ENCODE measurements around the gene RANBP10. TPM values are rescaled to one million over a fixed set of nuclear protein-coding genes. Genes with fewer than 3 reads are reported as not detected.

RANBP10 gene
- total RNA-seq, 2 experiments from 2014 or later: 14.9 to 18.1 TPM

DNA sequence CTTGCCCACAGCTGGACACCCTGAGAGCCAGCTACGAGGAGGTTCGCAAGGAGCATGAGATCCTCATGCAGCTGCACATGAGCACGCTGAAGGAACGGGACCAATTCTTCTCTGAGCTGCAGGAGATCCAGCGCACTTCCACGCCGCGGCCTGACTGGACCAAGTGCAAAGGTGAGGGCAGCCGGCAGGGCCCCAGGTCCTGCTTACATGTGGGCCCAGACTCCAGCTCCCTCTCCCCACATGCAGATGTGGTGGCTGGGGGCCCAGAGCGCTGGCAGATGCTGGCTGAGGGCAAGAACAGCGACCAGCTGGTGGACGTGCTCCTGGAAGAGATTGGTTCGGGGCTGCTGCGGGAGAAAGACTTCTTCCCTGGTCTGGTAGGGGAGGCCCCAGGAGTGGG is 19.5 kb upstream of the RANBP10 start:
- H3K27ac Mint-ChIP-seq: no peak overlapping the region
- POLR2A ChIA-PET: no interaction called here
- H3K36me3 Mint-ChIP-seq: peaks cover 4% of the 10 kb centered on the region
- no peaks in the 10 kb centered on the region for H3K4me1 Mint-ChIP-seq (ENCODE audit: low read depth)
- CTCF ChIA-PET: interaction anchor here (5.6 kb wide), 1 partner anchor 10 kb away, joined by 35 read pairs; no protein-coding TSS in a partner anchor
- no peak for DNase-seq
- H3K27me3 Mint-ChIP-seq: no peaks in the 10 kb centered on the region
- H3K9me3 Mint-ChIP-seq: no peaks in the 10 kb centered on the region
- no peak overlapping the region for H3K4me3 Mint-ChIP-seq
- intact Hi-C loops (cut with micrococcal nuclease): no loop called here

DNA sequence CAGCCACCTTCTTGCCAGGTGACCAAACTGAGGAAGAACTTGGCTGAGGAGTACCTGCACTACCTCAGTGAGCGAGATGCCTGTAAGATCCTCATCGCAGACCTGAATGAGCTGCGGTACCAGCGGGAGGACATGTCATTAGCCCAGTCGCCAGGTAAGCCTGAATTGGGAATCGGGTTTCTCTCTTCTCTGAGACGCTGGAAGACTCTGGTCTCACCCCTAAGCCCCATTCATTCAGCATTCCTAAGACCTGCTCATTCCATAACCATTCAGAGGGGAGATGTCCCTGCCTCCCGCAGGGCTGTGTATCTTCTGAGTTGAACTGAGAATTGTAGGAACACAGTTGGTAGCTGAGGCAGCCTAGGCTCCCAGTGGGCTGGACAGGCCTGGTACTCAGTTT is 18.8 kb upstream of the RANBP10 start:
- CTCF ChIA-PET: interaction anchor here (0.6 to 5.6 kb wide), 2 partner anchors 9 to 64 kb away, joined by 3 to 35 read pairs; no protein-coding TSS in a partner anchor
- no peaks in the 10 kb centered on the region for H3K36me3 Mint-ChIP-seq
- no peak overlapping the region for H3K4me3 Mint-ChIP-seq
- POLR2A ChIA-PET: no interaction called here
- no peaks in the 10 kb centered on the region for H3K9me3 Mint-ChIP-seq
- intact Hi-C loops (cut with micrococcal nuclease): no loop called here
- DNase-seq: no peak
- H3K4me1 Mint-ChIP-seq (ENCODE audit: low read depth): no peaks in the 10 kb centered on the region
- no peak overlapping the region for H3K27ac Mint-ChIP-seq
- no peaks in the 10 kb centered on the region for H3K27me3 Mint-ChIP-seq

DNA sequence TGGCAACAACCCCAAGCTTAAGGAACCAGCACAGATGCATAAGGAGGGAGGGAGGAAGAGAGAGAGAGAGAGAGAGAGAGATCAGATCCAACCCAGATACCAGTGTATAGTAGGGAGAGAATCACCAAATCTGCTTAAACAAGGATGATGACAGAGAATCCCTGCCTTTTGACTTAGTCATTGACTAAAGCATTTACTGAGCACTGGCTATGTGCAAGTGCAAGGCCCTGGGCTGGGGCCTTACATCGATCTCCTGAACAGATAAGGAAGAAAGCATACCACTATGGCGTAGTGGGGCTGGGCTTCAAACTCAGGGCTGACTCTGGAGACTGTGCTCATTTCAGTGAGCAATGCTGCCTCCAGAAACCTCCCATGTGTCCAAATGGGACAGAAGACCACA is 16.2 kb upstream of the RANBP10 start:
- no peaks in the 10 kb centered on the region for H3K36me3 Mint-ChIP-seq
- no peaks in the 10 kb centered on the region for H3K4me1 Mint-ChIP-seq (ENCODE audit: low read depth)
- CTCF ChIA-PET: no interaction called here
- intact Hi-C loops (cut with micrococcal nuclease): no loop called here
- H3K27ac Mint-ChIP-seq: no peak overlapping the region
- no peak overlapping the region for H3K4me3 Mint-ChIP-seq
- no peaks in the 10 kb centered on the region for H3K9me3 Mint-ChIP-seq
- no peak for DNase-seq
- H3K27me3 Mint-ChIP-seq: no peaks in the 10 kb centered on the region
- POLR2A ChIA-PET: no interaction called here

DNA sequence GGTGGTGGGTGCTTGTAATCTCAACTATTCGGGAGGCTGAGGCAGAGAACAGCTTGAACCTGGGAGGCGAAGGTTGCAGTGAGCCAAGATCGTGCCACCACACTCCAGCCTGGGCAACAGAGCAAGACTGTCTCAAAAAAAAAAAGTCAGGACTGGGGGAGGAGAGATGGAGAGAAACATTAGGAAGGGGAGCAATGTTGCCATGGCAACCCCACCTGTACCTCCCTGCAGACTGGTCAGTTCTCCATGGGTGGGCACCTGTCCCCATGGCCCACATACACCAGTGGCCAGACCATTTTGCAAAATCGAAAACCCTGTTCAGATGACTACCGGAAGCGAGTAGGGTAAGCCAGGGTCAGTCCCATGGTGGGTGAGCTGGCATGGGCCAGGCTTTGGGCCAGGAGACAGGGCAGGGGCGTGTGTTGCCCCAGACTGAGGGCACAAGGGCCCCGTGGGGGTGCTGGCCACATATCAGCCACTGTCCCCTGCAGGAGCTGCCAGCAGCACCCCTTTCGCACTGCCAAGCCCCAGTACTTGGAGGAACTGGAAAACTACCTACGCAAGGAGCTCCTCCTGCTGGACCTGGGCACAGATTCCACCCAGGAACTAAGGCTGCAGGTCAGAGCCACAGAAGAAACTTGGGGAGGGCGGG is 14.4 kb upstream of the RANBP10 start:
- H3K27me3 Mint-ChIP-seq: no peaks in the 10 kb centered on the region
- H3K36me3 Mint-ChIP-seq: no peaks in the 10 kb centered on the region
- no peaks in the 10 kb centered on the region for H3K9me3 Mint-ChIP-seq
- CTCF ChIA-PET: no interaction called here
- no peak overlapping the region for H3K4me3 Mint-ChIP-seq
- H3K4me1 Mint-ChIP-seq (ENCODE audit: low read depth): peaks cover 2% of the 10 kb centered on the region
- intact Hi-C loops (cut with micrococcal nuclease): no loop called here
- H3K27ac Mint-ChIP-seq: no peak overlapping the region
- POLR2A ChIA-PET: no interaction called here
- no peak for DNase-seq

DNA sequence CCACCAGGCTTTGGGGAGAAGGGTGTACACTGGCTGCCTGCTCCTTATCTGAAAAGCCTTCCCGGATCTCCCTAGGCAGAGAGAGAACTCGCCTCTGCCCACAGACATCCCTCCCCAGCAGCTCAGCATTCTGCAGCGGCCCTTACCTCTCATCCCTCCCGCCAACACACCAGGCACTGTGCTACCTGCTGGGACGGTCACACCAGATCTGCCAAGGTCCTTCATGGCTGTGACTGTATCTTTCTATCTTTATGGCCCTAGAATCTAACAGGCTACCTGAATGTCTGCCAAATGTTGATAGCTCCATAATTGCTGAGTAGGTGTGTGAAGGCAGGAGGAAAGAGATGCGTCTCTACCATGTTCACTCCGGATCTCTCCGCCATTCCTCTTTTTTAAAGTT is 8.2 kb upstream of the RANBP10 start:
- POLR2A ChIA-PET: no interaction called here
- CTCF ChIA-PET: interaction anchor here (0.6 to 3.5 kb wide), 8 partner anchors 11 to 225 kb away, joined by 3 to 51 read pairs (median 21); no protein-coding TSS in a partner anchor
- Mint-ChIP-seq H3K27me3 (no peaks in the 10 kb centered on the region), H3K36me3 (no peaks in the 10 kb centered on the region), H3K27ac (no peak overlapping the region), H3K4me1 (ENCODE audit: low read depth) (peaks cover 2% of the 10 kb centered on the region), H3K9me3 (no peaks in the 10 kb centered on the region), H3K4me3 (no peak overlapping the region)
- DNase-seq: no peak
- intact Hi-C loops (cut with micrococcal nuclease): no loop called here

DNA sequence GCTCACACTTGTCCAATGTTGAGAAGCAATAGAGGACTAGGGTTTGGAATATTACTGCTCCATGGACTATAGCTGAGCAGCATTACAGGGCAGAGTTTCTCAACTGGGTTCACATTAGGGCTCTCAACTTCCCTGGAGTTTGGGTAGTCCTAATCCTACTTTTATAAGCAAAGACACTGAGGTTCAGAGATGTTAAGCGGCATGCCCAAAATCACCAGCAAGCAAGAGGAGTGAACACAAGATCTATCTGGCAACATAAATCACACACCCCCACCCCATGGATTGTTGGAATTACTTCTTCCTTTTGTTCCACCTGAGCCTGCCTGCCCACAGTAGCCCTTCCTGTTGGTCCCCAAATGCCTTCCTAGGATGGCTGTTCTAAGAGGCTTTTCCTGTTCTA is 5.5 kb upstream of the RANBP10 start:
- Mint-ChIP-seq H3K36me3 (no peaks in the 10 kb centered on the region), H3K4me1 (ENCODE audit: low read depth) (peaks cover 5% of the 10 kb centered on the region), H3K27me3 (no peaks in the 10 kb centered on the region), H3K4me3 (no peak overlapping the region), H3K9me3 (no peaks in the 10 kb centered on the region), H3K27ac (no peak overlapping the region)
- ChIA-PET CTCF (no interaction called here), POLR2A (no interaction called here)
- DNase-seq: no peak
- intact Hi-C loops (cut with micrococcal nuclease): no loop called here

DNA sequence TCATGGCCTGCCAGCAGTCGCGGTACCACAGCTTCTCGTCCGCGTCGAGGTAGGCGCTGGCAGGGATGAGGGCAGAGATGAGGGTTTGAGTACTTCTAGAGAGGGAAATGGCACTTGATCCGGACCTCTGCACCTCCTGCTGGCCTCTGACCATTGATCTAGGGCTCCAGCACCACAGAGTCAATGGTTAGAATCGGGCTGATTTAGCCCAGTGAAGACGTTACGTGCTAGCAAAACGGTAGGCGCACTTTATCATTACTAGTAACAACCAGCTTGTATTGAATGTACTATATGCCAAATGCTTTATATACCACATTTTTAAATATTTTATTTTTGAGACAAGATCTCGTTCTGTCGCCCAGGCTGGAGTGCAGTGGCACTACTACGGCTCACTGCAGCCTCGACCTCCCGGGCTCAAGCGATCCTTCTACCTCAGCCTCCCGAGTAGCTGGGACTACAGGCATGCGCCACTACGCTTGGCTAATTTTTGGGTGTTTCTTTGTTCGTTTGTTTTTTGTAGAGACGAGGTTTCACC is 855 bp upstream of the RANBP10 start:
- Mint-ChIP-seq H3K4me1 (ENCODE audit: low read depth) (peaks cover 33% of the 10 kb centered on the region), H3K27ac (peak overlapping the region; percentile 23), H3K27me3 (no peaks in the 10 kb centered on the region), H3K9me3 (no peaks in the 10 kb centered on the region), H3K4me3 (peak overlapping the region; percentile 93), H3K36me3 (peaks cover 18% of the 10 kb centered on the region)
- POLR2A ChIA-PET: interaction anchor here (0.8 to 2.0 kb wide), 10 partner anchors 9 to 286 kb away, joined by 3 to 14 read pairs (median 6); partner anchors contain the start of genes CENPT, GFOD2, NUTF2 and PSMB10
- intact Hi-C loops (cut with micrococcal nuclease): loop anchor here (2.0 to 10.0 kb wide), 5 partner anchors 88 to 282 kb away; partner anchors contain the start of genes C16orf86, ENKD1, GFOD2 and PSMB10
- no peak for DNase-seq
- CTCF ChIA-PET: interaction anchor here (0.6 to 2.7 kb wide), 9 partner anchors 9 to 286 kb away, joined by 3 to 75 read pairs (median 3); partner anchors contain the start of gene CENPT

DNA sequence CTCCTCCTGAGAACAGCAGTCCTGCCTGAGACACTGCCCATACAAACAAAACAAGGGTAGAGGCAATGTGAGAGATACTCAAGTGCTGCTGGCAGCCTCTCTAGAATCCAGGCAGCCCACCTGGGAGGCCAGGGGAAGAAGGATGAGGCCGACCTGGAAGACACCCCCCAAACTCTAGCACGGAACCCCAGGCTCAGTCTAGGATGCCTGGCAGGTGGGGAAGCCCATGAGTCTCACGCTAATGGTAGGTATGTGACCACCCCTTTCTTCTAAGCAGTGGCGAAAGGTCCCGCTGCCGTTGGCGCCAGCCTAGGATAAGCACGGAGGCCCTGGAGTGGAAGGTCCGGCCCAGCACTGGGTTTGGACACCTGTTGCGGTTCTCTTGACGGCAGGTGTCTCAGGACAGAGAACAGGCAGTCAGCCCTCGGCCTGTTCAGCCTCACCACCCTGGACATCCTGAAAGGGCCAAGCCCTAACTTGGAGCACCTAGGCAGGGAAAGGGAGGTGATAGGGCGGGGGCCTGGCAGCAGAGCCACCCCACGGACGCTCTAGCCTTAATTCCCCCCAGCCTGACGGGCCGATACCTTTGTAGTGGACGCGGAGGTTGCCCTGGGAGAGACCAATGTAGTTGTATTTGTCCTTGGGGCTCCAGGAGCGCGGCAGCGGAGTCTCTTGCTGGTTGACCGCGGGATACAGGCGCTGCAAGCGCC is 487 bp downstream of the RANBP10 start:
- H3K36me3 Mint-ChIP-seq: peaks cover 25% of the 10 kb centered on the region
- intact Hi-C loops (cut with micrococcal nuclease): loop anchor here (1.0 to 10.0 kb wide), 7 partner anchors 36 to 325 kb away; partner anchors contain the start of genes ATP6V0D1, C16orf86, ENKD1 and GFOD2
- ChIA-PET CTCF (interaction anchor here (0.6 to 2.7 kb wide), 12 partner anchors 10 to 408 kb away, joined by 3 to 75 read pairs (median 4); partner anchors contain the start of gene CENPT), POLR2A (interaction anchor here (1.2 to 2.0 kb wide), 8 partner anchors 10 to 285 kb away, joined by 4 to 14 read pairs (median 8); partner anchors contain the start of genes CENPT, GFOD2, NUTF2 and PSMB10)
- H3K4me3 Mint-ChIP-seq: peak overlapping the region; percentile 93
- H3K4me1 Mint-ChIP-seq (ENCODE audit: low read depth): peaks cover 46% of the 10 kb centered on the region
- peak overlapping the region; percentile 56 for H3K27ac Mint-ChIP-seq
- H3K27me3 Mint-ChIP-seq: no peaks in the 10 kb centered on the region
- peak; percentile 16 for DNase-seq
- no peaks in the 10 kb centered on the region for H3K9me3 Mint-ChIP-seq

DNA sequence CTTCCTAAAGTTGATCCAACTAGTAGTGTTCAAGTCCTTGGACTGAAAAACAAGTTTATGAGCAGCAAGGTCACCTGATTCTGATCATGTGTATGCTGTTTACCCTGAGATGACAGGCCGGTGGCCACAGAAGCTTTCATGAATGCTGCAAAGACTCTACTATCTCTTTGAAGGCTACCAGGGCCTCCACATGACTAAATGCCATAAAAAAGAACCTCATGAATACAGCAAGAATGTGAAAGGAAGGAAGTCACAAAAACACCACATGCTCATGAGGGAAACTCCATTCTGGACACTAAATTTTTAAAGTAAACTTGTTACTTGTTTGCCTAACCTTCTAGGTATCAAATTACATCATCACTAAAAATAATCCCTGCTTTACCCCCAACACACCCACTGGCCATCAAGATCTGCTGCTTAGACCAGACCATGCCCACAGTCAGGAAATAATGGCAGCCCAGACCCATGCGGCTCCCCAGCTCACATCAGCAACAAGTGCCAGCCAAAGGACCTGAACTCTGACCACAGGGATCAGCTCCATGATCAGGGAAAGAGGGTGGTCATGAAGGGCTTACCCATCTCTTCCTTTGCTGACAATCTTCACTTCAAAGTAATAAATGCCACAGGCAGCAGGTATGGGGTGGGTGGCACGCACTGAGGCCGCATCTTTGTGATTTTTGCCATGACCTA is 1.4 kb downstream of the RANBP10 start:
- H3K9me3 Mint-ChIP-seq: no peaks in the 10 kb centered on the region
- H3K4me1 Mint-ChIP-seq (ENCODE audit: low read depth): peaks cover 53% of the 10 kb centered on the region
- H3K27me3 Mint-ChIP-seq: no peaks in the 10 kb centered on the region
- intact Hi-C loops (cut with micrococcal nuclease): loop anchor here (5.0 to 10.0 kb wide), 4 partner anchors 132 to 280 kb away; partner anchors contain the start of genes C16orf86, ENKD1, PSMB10 and RIPOR1
- DNase-seq: no peak
- H3K27ac Mint-ChIP-seq: peak overlapping the region; percentile 56
- ChIA-PET CTCF (interaction anchor here (5.3 kb wide), 1 partner anchor 11 kb away, joined by 51 read pairs; no protein-coding TSS in a partner anchor), POLR2A (no interaction called here)
- peak overlapping the region; percentile 93 for H3K4me3 Mint-ChIP-seq
- peaks cover 29% of the 10 kb centered on the region for H3K36me3 Mint-ChIP-seq

DNA sequence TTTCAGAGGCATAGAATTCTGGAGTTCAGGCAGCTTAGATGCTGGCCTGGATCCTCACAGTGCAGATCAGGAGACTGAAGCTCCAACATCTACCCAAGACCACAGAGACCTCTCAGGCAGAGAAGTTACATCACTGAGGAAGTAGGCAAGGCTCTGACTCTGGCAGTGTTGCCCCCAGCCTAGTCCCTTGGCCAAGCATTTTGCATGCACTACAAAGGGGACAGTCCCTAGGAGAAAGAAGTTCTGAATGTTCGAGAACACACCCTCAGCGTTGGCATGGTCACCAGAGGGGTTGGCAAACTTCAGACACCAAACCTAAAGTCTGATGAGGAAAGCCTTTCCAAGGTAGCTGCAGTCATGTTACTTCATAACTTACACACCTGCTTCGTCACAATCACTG is 2.5 kb downstream of the RANBP10 start:
- H3K27ac Mint-ChIP-seq: peak overlapping the region; percentile 30
- POLR2A ChIA-PET: no interaction called here
- DNase-seq: peak; percentile 35
- no peaks in the 10 kb centered on the region for H3K9me3 Mint-ChIP-seq
- H3K4me3 Mint-ChIP-seq: no peak overlapping the region
- intact Hi-C loops (cut with micrococcal nuclease): loop anchor here (10.0 kb wide), 1 partner anchor 279 kb away; the partner anchor contains the start of gene RIPOR1
- CTCF ChIA-PET: interaction anchor here (0.7 to 5.3 kb wide), 3 partner anchors 10 to 416 kb away, joined by 3 to 51 read pairs (median 3); no protein-coding TSS in a partner anchor
- peaks cover 56% of the 10 kb centered on the region for H3K4me1 Mint-ChIP-seq (ENCODE audit: low read depth)
- H3K27me3 Mint-ChIP-seq: no peaks in the 10 kb centered on the region
- H3K36me3 Mint-ChIP-seq: peaks cover 33% of the 10 kb centered on the region

DNA sequence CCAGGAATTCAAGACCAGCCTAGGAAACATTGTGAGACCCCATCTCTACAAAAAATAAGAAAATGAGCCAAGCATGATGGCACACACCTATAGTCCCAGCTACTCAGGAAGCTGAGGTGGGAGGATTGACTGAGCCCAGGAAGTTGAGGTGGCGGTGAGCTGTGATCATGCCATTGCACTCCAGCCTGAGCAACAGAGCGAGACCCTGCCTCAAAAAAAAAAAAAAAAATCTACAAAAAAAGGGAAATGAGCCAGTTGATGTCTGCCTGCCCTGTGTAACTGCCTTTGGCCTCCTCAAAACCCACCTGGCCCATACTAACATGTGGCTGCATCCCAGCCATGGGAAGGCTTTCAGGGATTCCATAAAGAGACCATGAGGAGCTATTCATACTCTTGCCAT is 4.5 kb downstream of the RANBP10 start:
- DNase-seq: peak; percentile 68
- intact Hi-C loops (cut with micrococcal nuclease): loop anchor here (10.0 kb wide), 1 partner anchor 277 kb away; the partner anchor contains the start of gene RIPOR1

More for the DNA sequence above, 4.5 kb downstream of the RANBP10 start:
- Mint-ChIP-seq H3K4me1 (ENCODE audit: low read depth) (peaks cover 60% of the 10 kb centered on the region), H3K9me3 (no peaks in the 10 kb centered on the region), H3K36me3 (peaks cover 33% of the 10 kb centered on the region), H3K27ac (peak overlapping the region; percentile 78), H3K27me3 (no peaks in the 10 kb centered on the region), H3K4me3 (no peak overlapping the region)
- ChIA-PET POLR2A (no interaction called here), CTCF (interaction anchor here (0.6 to 5.3 kb wide), 3 partner anchors 14 to 321 kb away, joined by 3 to 51 read pairs (median 4); partner anchors contain the start of gene ATP6V0D1)
